Spleen (tissue), 11 donors: ENCODE measurements around the gene MBIP. TPM values are rescaled to one million over a fixed set of nuclear protein-coding genes. Genes with fewer than 3 reads are reported as not detected.

Experiments used
- DNase-seq: peaks from one replicate; pipeline ENCODE4 v3.0.0-alpha.2; 2020
- H3K27ac ChIP-seq, 8 donors: fragments of 200-600 bp; sonication (generic) in 7 of 8; 1 replicate in 4 of 8; 2 replicates in 4 of 8; pipeline versions ENCODE4 v1.5.0 to v1.8.0; 2016 to 2021; ENCODE audit warnings: inconsistent platforms in 4 of 8, mild to moderate bottlenecking in 4 of 8, moderate library complexity in 1 of 8
- H3K27me3 ChIP-seq, 7 donors: fragments of 200-600 bp; sonication (generic) in 6 of 7; replicated peaks in 1 of 7; 1 replicate in 4 of 7; 2 replicates in 3 of 7; pipeline versions ENCODE4 v1.5.0 to v1.8.0; 2016 to 2021; ENCODE audit warnings: inconsistent platforms in 3 of 7, mild to moderate bottlenecking in 1 of 7
- H3K36me3 ChIP-seq, 6 donors: fragments of 200-600 bp; sonication (generic) in 5 of 6; 1 replicate in 4 of 6; 2 replicates in 2 of 6; pipeline versions ENCODE4 v1.5.0 to v1.8.0; 2016 to 2021; ENCODE audit warnings: inconsistent platforms in 2 of 6
- H3K4me1 ChIP-seq, 6 donors: fragments of 200-600 bp; sonication (generic) in 5 of 6; 1 replicate in 3 of 6; 2 replicates in 3 of 6; pipeline versions ENCODE4 v1.5.0 to v1.8.0; 2016 to 2021; ENCODE audit warnings: inconsistent platforms in 3 of 6
- H3K4me3 ChIP-seq, 8 donors: fragments of 200-600 bp; sonication (generic) in 7 of 8; 1 replicate in 4 of 8; 2 replicates in 4 of 8; pipeline versions ENCODE4 v1.5.0 to v1.8.0; 2016 to 2021; ENCODE audit warnings: inconsistent platforms in 4 of 8, mild to moderate bottlenecking in 4 of 8, moderate library complexity in 2 of 8
- H3K9me3 ChIP-seq, 8 donors: fragments of 200-600 bp; sonication (generic) in 7 of 8; 1 replicate in 4 of 8; 2 replicates in 4 of 8; pipeline versions ENCODE4 v1.5.0 to v1.8.0; 2016 to 2021; ENCODE audit warnings: inconsistent platforms in 4 of 8
- CTCF ChIP-seq, 11 experiments: fragments of 200-600 bp in 7 of 11; fragments of 450-650 bp in 4 of 11; sonication (generic) in 4 of 11; IDR thresholded peaks in 8 of 11; conservative IDR thresholded peaks in 3 of 11; 1 replicate in 7 of 11; 2 replicates in 4 of 11; pipeline versions ENCODE4 v1.4.0 to v1.8.0; 2016 to 2021; ENCODE audit warnings: antibody characterized with exemption in 11 of 11, inconsistent platforms in 4 of 11, mild to moderate bottlenecking in 1 of 11
- POLR2A ChIP-seq, 3 donors: fragments of 450-650 bp; IDR thresholded peaks; one replicate each; pipeline ENCODE4 v1.5.1; 2017; ENCODE audit warnings: antibody characterized with exemption in 3 of 3, mild to moderate bottlenecking in 1 of 3
- POLR2AphosphoS5 ChIP-seq, 3 donors: sonication (generic); formaldehyde crosslinking; IDR thresholded peaks; one replicate each; pipeline ENCODE4 v1.5.1; 2017; ENCODE audit warnings: antibody characterized with exemption in 3 of 3
- WGBS, 5 donors: extraction: QIAGEN DNeasy Blood & Tissue Kit in 3 of 5; methylation state at CpG; one replicate each; pipeline versions ENCODE4 v1.1.5 to v1.1.7; 2013 to 2018; 5-methylcytosine and 5-hydroxymethylcytosine counted together
- intact Hi-C: fragments of 100-400 bp; cut with DNase I; formaldehyde crosslinking; loops from one replicate; pipeline ENCODE4 v1.15.0; 2023; ENCODE audit warnings: low total_unique reads
- polyA plus RNA-seq, 3 donors: library from polyadenylated mRNA; stranded (reverse); fragments of 200-250 nt; gene quantifications; one replicate each; pipeline ENCODE4 v1.2.1, GENCODE V29; 2013
- total RNA-seq, 7 donors: library from RNA; depleted of rRNA in 3 of 7; stranded (reverse); fragments of >200 nt in 3 of 7; fragmentation: NEBNext Ultra II Directional in 4 of 7; extraction: Animal tissue kit (Norgen Biotek cat#: 25700) in 4 of 7; gene quantifications; one replicate each; pipeline versions ENCODE4 v1.1.0 to v1.2.1, GENCODE V29; 2016 to 2021
- donor health status: healthy with polysubstance abuse.
- donor health status: DM: no; HTN: no; CAD: no; lungs with moderate emphysema.
- donor health status: DM: no; HTN: no; CAD: no.
- donor health status: Bipolar disorder and iron deficiency.
- donor health status: healthy.
- donor health status: DM: no; HTN: no; CAD: no.
- donor health status: DM: yes; HTN: yes; CAD: no.

Gene MBIP
- total and polyA plus RNA-seq, 10 donors, result 13.2 to 23.8 (median 15.5) TPM

DNA sequence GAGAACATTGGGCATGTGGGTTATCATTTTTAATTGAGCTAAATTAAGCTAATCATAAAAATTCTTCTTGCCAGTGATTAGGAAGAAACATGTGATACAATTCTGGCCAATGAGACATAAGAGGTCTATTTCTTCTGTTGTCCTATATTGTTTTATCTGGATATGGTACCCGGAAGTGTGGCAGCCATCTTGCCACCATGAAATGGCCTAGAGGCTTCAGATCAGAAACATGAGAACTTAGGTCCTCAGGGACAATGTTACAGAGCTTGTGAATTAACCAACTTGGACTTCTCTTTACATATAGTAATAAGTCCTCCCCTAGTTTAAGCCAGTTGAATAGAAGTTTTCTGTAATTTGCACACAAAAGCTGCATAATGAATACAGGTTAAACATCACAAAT lies 30.5 kb downstream of the MBIP start:
- 88 to 94% (median 91%) methylated on average over 1 of the region's 1 CpG for WGBS, 5 donors
- H3K27me3 ChIP-seq, result no peaks in the 10 kb centered on the region
- TF ChIP-seq CTCF (IDR thresholded peaks at IDR 0.05 in 8 of 11, conservative IDR thresholded peaks at IDR 0.05 in 3 of 11) (no peak), POLR2AphosphoS5 (IDR thresholded peaks at IDR 0.05) (no peak), POLR2A (IDR thresholded peaks at IDR 0.05) (no peak)
- H3K9me3 ChIP-seq, result no peaks in the 10 kb centered on the region
- no peak for DNase-seq
- no peaks in the 10 kb centered on the region for H3K36me3 ChIP-seq
- H3K4me3 ChIP-seq, result no peak overlapping the region
- H3K27ac ChIP-seq, result no peak overlapping the region
- intact Hi-C loops, result no loop called here
- H3K4me1 ChIP-seq, result no peaks in the 10 kb centered on the region

DNA sequence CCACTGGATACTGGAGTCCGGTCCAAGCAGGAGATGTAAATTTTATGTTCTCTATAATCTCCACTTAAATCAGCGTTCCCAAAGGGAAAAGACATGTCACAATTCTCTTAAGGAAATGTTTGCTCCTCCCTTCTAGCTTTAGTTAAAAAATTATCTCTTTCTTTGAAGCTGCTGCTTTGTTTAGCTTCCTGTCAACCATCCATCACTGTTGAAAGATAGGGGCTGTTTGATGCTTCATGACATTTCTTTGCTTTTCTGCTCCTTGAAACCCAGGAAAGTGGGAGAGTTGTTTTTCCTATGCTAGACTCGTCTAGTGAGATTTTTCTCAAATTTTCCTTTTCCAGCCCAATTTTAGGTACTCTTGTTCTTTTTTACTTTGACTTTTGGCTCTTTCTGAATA lies 31.9 kb downstream of the MBIP start:
- 46 to 65% (median 53%) methylated on average over 3 of the region's 3 CpGs for WGBS, 5 donors
- no peaks in the 10 kb centered on the region for H3K4me1 ChIP-seq

GRCh38 chr14:36284971-36285595 lies 35.4 kb downstream of the MBIP start:
- no peak for DNase-seq
- no peaks in the 10 kb centered on the region for H3K4me1 ChIP-seq
- no peak for TF ChIP-seq POLR2AphosphoS5 (IDR thresholded peaks at IDR 0.05)
- TF ChIP-seq CTCF (IDR thresholded peaks at IDR 0.05 in 8 of 11, conservative IDR thresholded peaks at IDR 0.05 in 3 of 11), result no peak
- no peak for TF ChIP-seq POLR2A (IDR thresholded peaks at IDR 0.05)
- no peaks in the 10 kb centered on the region for H3K9me3 ChIP-seq
- H3K27ac ChIP-seq, result no peak overlapping the region
- no peaks in the 10 kb centered on the region for H3K36me3 ChIP-seq
- H3K4me3 ChIP-seq, result no peak overlapping the region
- 84 to 92% (median 91%) methylated on average over 4 of the region's 4 CpGs for whole genome bisulfite sequencing, 5 donors
- H3K27me3 ChIP-seq, result peaks cover 0 to 6% (median 0%) of the 10 kb centered on the region in 7 donors
- intact Hi-C loops, result no loop called here

More for the DNA sequence above, 31.9 kb downstream of the MBIP start:
- no peak overlapping the region for H3K27ac ChIP-seq
- no peaks in the 10 kb centered on the region for H3K36me3 ChIP-seq
- TF ChIP-seq POLR2AphosphoS5 (IDR thresholded peaks at IDR 0.05), result no peak
- no peak for TF ChIP-seq POLR2A (IDR thresholded peaks at IDR 0.05)
- no peak for TF ChIP-seq CTCF (IDR thresholded peaks at IDR 0.05 in 8 of 11, conservative IDR thresholded peaks at IDR 0.05 in 3 of 11)
- DNase-seq, result no peak
- no peaks in the 10 kb centered on the region for H3K9me3 ChIP-seq
- intact Hi-C loops, result no loop called here
- H3K4me3 ChIP-seq, result no peak overlapping the region
- no peaks in the 10 kb centered on the region for H3K27me3 ChIP-seq

GRCh38 chr14:36281309-36281708 lies 39.1 kb downstream of the MBIP start:
- intact Hi-C loops, result no loop called here
- DNase-seq, result no peak
- H3K36me3 ChIP-seq, result no peaks in the 10 kb centered on the region
- no peak for TF ChIP-seq POLR2A (IDR thresholded peaks at IDR 0.05)
- no peak for TF ChIP-seq CTCF (IDR thresholded peaks at IDR 0.05 in 8 of 11, conservative IDR thresholded peaks at IDR 0.05 in 3 of 11)
- no peak for TF ChIP-seq POLR2AphosphoS5 (IDR thresholded peaks at IDR 0.05)
- no peaks in the 10 kb centered on the region for H3K4me1 ChIP-seq
- no peak overlapping the region for H3K27ac ChIP-seq
- H3K4me3 ChIP-seq, result no peak overlapping the region
- WGBS, 5 donors, result 80 to 92% (median 85%) methylated on average over 2 of the region's 2 CpGs
- no peaks in the 10 kb centered on the region for H3K9me3 ChIP-seq
- H3K27me3 ChIP-seq, result peaks cover 0 to 22% (median 0%) of the 10 kb centered on the region in 7 donors
